Measurements from ENCODE around the gene GGT6. TPM values are rescaled to one million over a fixed set of nuclear protein-coding genes. Genes with fewer than 3 reads are reported as not detected.
"Not testable (repeated sequence)": the region's sequence is repeated elsewhere in the genome, so short reads cannot be mapped to it uniquely, and the experiment has no call there.

The GGT6 gene
- total RNA-seq (not detected), polyA plus RNA-seq (not detected), total RNA-seq (not detected)

GRCh38 chr17:4560421-4560820, at the start of gene GGT6:
Gene GGT6 (minus strand): TSS chr17:4560577. CDS start chr17:4560521, 56 bp downstream.
- no peaks in the 10 kb centered on the region for H3K27me3 ChIP-seq (ENCODE audit: control insufficient read depth in 2 of 2, insufficient read depth in 2 of 2, low read length in 2 of 2)
- DNase-seq (no peak), ATAC-seq (no peak)
- Mint-ChIP-seq H3K27me3 (no peaks in the 10 kb centered on the region), H3K9me3 (no peaks in the 10 kb centered on the region), H3K36me3 (no peaks in the 10 kb centered on the region), H3K27ac (peak within 1 kb of the TSS in 4 of 9 donors; percentile 53 to 85 (median 68)), H3K4me3 (peak within 1 kb of the TSS in 1 of 10 donors; percentile 56), H3K4me1 (peaks cover 17 to 46% (median 33%) of the 10 kb centered on the region in 7 donors)
- H3K4me1 ChIP-seq (ENCODE audit: control insufficient read depth in 2 of 2, insufficient read depth in 2 of 2, low read length in 2 of 2) = peaks cover 13 to 17% of the 10 kb centered on the region in 2 donors
- POLR2A ChIA-PET = no interaction called here
- intact Hi-C loops (cut with micrococcal nuclease) = loop anchor here in 1 of 2 donors (10.0 kb wide), 1 partner anchor 144 kb away; the partner anchor contains the start of gene PELP1
- no peaks in the 10 kb centered on the region for H3K36me3 ChIP-seq (ENCODE audit: control insufficient read depth in 2 of 3, insufficient read depth in 3 of 3, low read length in 3 of 3)
- H3K27ac ChIP-seq (ENCODE audit: low read depth, low read length) = no peak within 1 kb of the TSS
- no peak within 1 kb of the TSS for H3K4me3 ChIP-seq (ENCODE audit: low read length)
- H3K9me3 ChIP-seq (ENCODE audit: control insufficient read depth in 2 of 3, low read length in 3 of 3) = no peaks in the 10 kb centered on the region
- CTCF ChIA-PET = no interaction called here

GRCh38 chr17:4610162-4610561, 49.8 kb upstream of the GGT6 start:
- Mint-ChIP-seq H3K27me3 (peaks cover 7 to 31% (median 24%) of the 10 kb centered on the region in 5 donors), H3K4me1 (peaks cover 0 to 6% (median 0%) of the 10 kb centered on the region in 7 donors), H3K4me3 (no peak overlapping the region), H3K9me3 (no peaks in the 10 kb centered on the region), H3K36me3 (no peaks in the 10 kb centered on the region), H3K27ac (no peak overlapping the region)
- no peaks in the 10 kb centered on the region for H3K4me1 ChIP-seq (ENCODE audit: control insufficient read depth in 2 of 2, insufficient read depth in 2 of 2, low read length in 2 of 2)
- DNase-seq = no peak
- H3K27me3 ChIP-seq (ENCODE audit: control insufficient read depth in 2 of 2, insufficient read depth in 2 of 2, low read length in 2 of 2) = no peaks in the 10 kb centered on the region
- intact Hi-C loops (cut with micrococcal nuclease) = no loop called here
- CTCF ChIA-PET = no interaction called here
- ATAC-seq = no peak
- no peak overlapping the region for H3K4me3 ChIP-seq (ENCODE audit: low read length)
- POLR2A ChIA-PET = interaction anchor here (0.5 kb wide), 1 partner anchor 173 kb away, joined by 4 read pairs; no protein-coding TSS in a partner anchor
- H3K9me3 ChIP-seq (ENCODE audit: control insufficient read depth in 2 of 3, low read length in 3 of 3) = no peaks in the 10 kb centered on the region
- H3K36me3 ChIP-seq (ENCODE audit: control insufficient read depth in 2 of 3, insufficient read depth in 3 of 3, low read length in 3 of 3) = no peaks in the 10 kb centered on the region
- no peak overlapping the region for H3K27ac ChIP-seq (ENCODE audit: low read depth, low read length)

- CTCF ChIA-PET = no interaction called here
These were observed 49.4 kb upstream of the GGT6 start for GRCh38 chr17:4609761-4610160.

GRCh38 chr17:4607773-4608187, 47.4 kb upstream of the GGT6 start:
- H3K36me3 ChIP-seq (ENCODE audit: control insufficient read depth in 2 of 3, insufficient read depth in 3 of 3, low read length in 3 of 3) = no peaks in the 10 kb centered on the region
- H3K27me3 ChIP-seq (ENCODE audit: control insufficient read depth in 2 of 2, insufficient read depth in 2 of 2, low read length in 2 of 2) = no peaks in the 10 kb centered on the region
- no peaks in the 10 kb centered on the region for H3K4me1 ChIP-seq (ENCODE audit: control insufficient read depth in 2 of 2, insufficient read depth in 2 of 2, low read length in 2 of 2)
- no peak overlapping the region for H3K27ac ChIP-seq (ENCODE audit: low read depth, low read length)
- no peaks in the 10 kb centered on the region for H3K9me3 Mint-ChIP-seq
- H3K36me3 Mint-ChIP-seq = no peaks in the 10 kb centered on the region
- H3K9me3 ChIP-seq (ENCODE audit: control insufficient read depth in 2 of 3, low read length in 3 of 3) = no peaks in the 10 kb centered on the region
- intact Hi-C loops (cut with micrococcal nuclease) = no loop called here
- DNase-seq = no peak
- H3K27ac Mint-ChIP-seq = peak overlapping the region in 1 of 9 donors; percentile 68
- ChIA-PET CTCF (no interaction called here), POLR2A (interaction anchor here (0.6 kb wide), 1 partner anchor 25 kb away, joined by 3 read pairs; no protein-coding TSS in a partner anchor)
- peak; percentile 26 for ATAC-seq
- H3K4me3 Mint-ChIP-seq = no peak overlapping the region
- H3K4me3 ChIP-seq (ENCODE audit: low read length) = no peak overlapping the region
- peaks cover 0 to 6% (median 0%) of the 10 kb centered on the region in 7 donors for H3K4me1 Mint-ChIP-seq
- peaks cover 7 to 29% (median 19%) of the 10 kb centered on the region in 5 donors for H3K27me3 Mint-ChIP-seq

More at GRCh38 chr17:4609761-4610160, 49.4 kb upstream of the GGT6 start:
- Mint-ChIP-seq H3K9me3 (no peaks in the 10 kb centered on the region), H3K4me3 (no peak overlapping the region), H3K27me3 (peaks cover 7 to 31% (median 24%) of the 10 kb centered on the region in 5 donors), H3K36me3 (no peaks in the 10 kb centered on the region), H3K27ac (no peak overlapping the region), H3K4me1 (peaks cover 0 to 6% (median 0%) of the 10 kb centered on the region in 7 donors)
- no peaks in the 10 kb centered on the region for H3K9me3 ChIP-seq (ENCODE audit: control insufficient read depth in 2 of 3, low read length in 3 of 3)
- no peak overlapping the region for H3K27ac ChIP-seq (ENCODE audit: low read depth, low read length)
- H3K4me3 ChIP-seq (ENCODE audit: low read length) = no peak overlapping the region
- H3K27me3 ChIP-seq (ENCODE audit: control insufficient read depth in 2 of 2, insufficient read depth in 2 of 2, low read length in 2 of 2) = no peaks in the 10 kb centered on the region
- no peak for ATAC-seq
- no peaks in the 10 kb centered on the region for H3K4me1 ChIP-seq (ENCODE audit: control insufficient read depth in 2 of 2, insufficient read depth in 2 of 2, low read length in 2 of 2)
- DNase-seq = no peak
- intact Hi-C loops (cut with micrococcal nuclease) = no loop called here
- POLR2A ChIA-PET = interaction anchor here (0.5 kb wide), 1 partner anchor 172 kb away, joined by 4 read pairs; no protein-coding TSS in a partner anchor
- no peaks in the 10 kb centered on the region for H3K36me3 ChIP-seq (ENCODE audit: control insufficient read depth in 2 of 3, insufficient read depth in 3 of 3, low read length in 3 of 3)

- H3K4me3 Mint-ChIP-seq = no peak overlapping the region
- no peaks in the 10 kb centered on the region for H3K4me1 ChIP-seq (ENCODE audit: control insufficient read depth in 2 of 2, insufficient read depth in 2 of 2, low read length in 2 of 2)
- H3K36me3 ChIP-seq (ENCODE audit: control insufficient read depth in 2 of 3, insufficient read depth in 3 of 3, low read length in 3 of 3) = no peaks in the 10 kb centered on the region
- H3K27ac ChIP-seq (ENCODE audit: low read depth, low read length) = no peak overlapping the region
- H3K4me1 Mint-ChIP-seq = peaks cover 0 to 6% (median 0%) of the 10 kb centered on the region in 7 donors
- peaks cover 7 to 27% (median 19%) of the 10 kb centered on the region in 5 donors for H3K27me3 Mint-ChIP-seq
- H3K9me3 Mint-ChIP-seq = no peaks in the 10 kb centered on the region
- intact Hi-C loops (cut with micrococcal nuclease) = no loop called here
- ATAC-seq (no peak), DNase-seq (no peak)
- CTCF ChIA-PET = no interaction called here
- H3K36me3 Mint-ChIP-seq = no peaks in the 10 kb centered on the region
- H3K9me3 ChIP-seq (ENCODE audit: control insufficient read depth in 2 of 3, low read length in 3 of 3) = no peaks in the 10 kb centered on the region
- POLR2A ChIA-PET = no interaction called here
- H3K4me3 ChIP-seq (ENCODE audit: low read length) = no peak overlapping the region
- no peaks in the 10 kb centered on the region for H3K27me3 ChIP-seq (ENCODE audit: control insufficient read depth in 2 of 2, insufficient read depth in 2 of 2, low read length in 2 of 2)
- H3K27ac Mint-ChIP-seq = no peak overlapping the region
These were observed 46.9 kb upstream of the GGT6 start for GRCh38 chr17:4607261-4607741.

GRCh38 chr17:4605826-4606225, 45.4 kb upstream of the GGT6 start:
- Mint-ChIP-seq H3K36me3 (no peaks in the 10 kb centered on the region), H3K9me3 (no peaks in the 10 kb centered on the region), H3K4me1 (peaks cover 0 to 6% (median 0%) of the 10 kb centered on the region in 7 donors), H3K27ac (no peak overlapping the region), H3K27me3 (peaks cover 7 to 25% (median 19%) of the 10 kb centered on the region in 5 donors), H3K4me3 (no peak overlapping the region)
- ChIA-PET CTCF (no interaction called here), POLR2A (no interaction called here)
- H3K36me3 ChIP-seq (ENCODE audit: control insufficient read depth in 2 of 3, insufficient read depth in 3 of 3, low read length in 3 of 3) = no peaks in the 10 kb centered on the region
- no peak overlapping the region for H3K4me3 ChIP-seq (ENCODE audit: low read length)
- H3K9me3 ChIP-seq (ENCODE audit: control insufficient read depth in 2 of 3, low read length in 3 of 3) = no peaks in the 10 kb centered on the region
- DNase-seq = no peak
- no peak overlapping the region for H3K27ac ChIP-seq (ENCODE audit: low read depth, low read length)
- H3K27me3 ChIP-seq (ENCODE audit: control insufficient read depth in 2 of 2, insufficient read depth in 2 of 2, low read length in 2 of 2) = no peaks in the 10 kb centered on the region
- no peaks in the 10 kb centered on the region for H3K4me1 ChIP-seq (ENCODE audit: control insufficient read depth in 2 of 2, insufficient read depth in 2 of 2, low read length in 2 of 2)
- intact Hi-C loops (cut with micrococcal nuclease) = no loop called here
- no peak for ATAC-seq

- CTCF ChIA-PET; intact Hi-C loops (cut with micrococcal nuclease); H3K27me3 ChIP-seq (ENCODE audit: control insufficient read depth in 2 of 2, insufficient read depth in 2 of 2, low read length in 2 of 2); H3K4me1 ChIP-seq (ENCODE audit: control insufficient read depth in 2 of 2, insufficient read depth in 2 of 2, low read length in 2 of 2); H3K27ac ChIP-seq (ENCODE audit: low read depth, low read length); H3K9me3 ChIP-seq (ENCODE audit: control insufficient read depth in 2 of 3, low read length in 3 of 3); H3K4me3 ChIP-seq (ENCODE audit: low read length); ATAC-seq; POLR2A ChIA-PET; H3K36me3 ChIP-seq (ENCODE audit: control insufficient read depth in 2 of 3, insufficient read depth in 3 of 3, low read length in 3 of 3); DNase-seq; H3K36me3 Mint-ChIP-seq; H3K9me3 Mint-ChIP-seq; H3K4me1 Mint-ChIP-seq; H3K27ac Mint-ChIP-seq; H3K4me3 Mint-ChIP-seq: not testable (repeated sequence)
- H3K27me3 Mint-ChIP-seq = peaks cover 7 to 23% (median 16%) of the 10 kb centered on the region in 5 donors
These were observed 44.4 kb upstream of the GGT6 start for GRCh38 chr17:4604736-4605135.

All from naive thymus-derived CD4-positive, alpha-beta T cell (primary cell).